RWPE2 (cell line): ENCODE results near the gene ZAP70.

Experiments used
- ATAC-seq: fragments of 200-7000 bp; cut with Tn5 transposase; 3 replicates; pipeline ENCODE4 v1.9.1; 2021; ENCODE audit warnings: low read depth
- DNase-seq: peaks from one replicate; pipeline ENCODE4 v3.0.0-alpha.2; 2020; ENCODE audit warnings: low spot score
- H3K27ac ChIP-seq: fragments of 450-650 bp; 2 replicates; pipeline ENCODE4 v1.5.1; 2017; ENCODE audit warnings: mild to moderate bottlenecking; ENCODE audit not compliant: poor library complexity, severe bottlenecking
- H3K27me3 ChIP-seq: fragments of 250-450 bp; sonication (Bioruptor Pico); 2 replicates; pipeline ENCODE4 v1.5.1; 2021; ENCODE audit warnings: mild to moderate bottlenecking, moderate library complexity; ENCODE audit not compliant: insufficient read depth, poor library complexity, severe bottlenecking
- H3K36me3 ChIP-seq: fragments of 250-450 bp; sonication (Bioruptor Pico); 2 replicates; pipeline ENCODE4 v1.5.1; 2020; ENCODE audit warnings: low read depth, mild to moderate bottlenecking, moderate library complexity
- H3K4me1 ChIP-seq: fragments of 250-450 bp; sonication (Bioruptor Pico); 2 replicates; pipeline ENCODE4 v1.5.1; 2021; ENCODE audit warnings: mild to moderate bottlenecking, moderate library complexity; ENCODE audit not compliant: insufficient read depth, poor library complexity, severe bottlenecking
- H3K4me3 ChIP-seq: fragments of 250-450 bp; sonication (Bioruptor Pico); 2 replicates; pipeline ENCODE4 v1.5.1; 2021; ENCODE audit warnings: mild to moderate bottlenecking, moderate library complexity; ENCODE audit not compliant: severe bottlenecking
- H3K9me3 ChIP-seq: fragments of 250-450 bp; sonication (Bioruptor Pico); 2 replicates; pipeline ENCODE4 v1.5.1; 2021; ENCODE audit warnings: mild to moderate bottlenecking, moderate library complexity; ENCODE audit not compliant: severe bottlenecking
- CTCF ChIP-seq: fragments of 450-650 bp; IDR thresholded peaks from one replicate; pipeline ENCODE4 v1.5.1; 2017; ENCODE audit warnings: mild to moderate bottlenecking, moderate library complexity; ENCODE audit not compliant: poor library complexity, severe bottlenecking

ZAP70 gene

DNA sequence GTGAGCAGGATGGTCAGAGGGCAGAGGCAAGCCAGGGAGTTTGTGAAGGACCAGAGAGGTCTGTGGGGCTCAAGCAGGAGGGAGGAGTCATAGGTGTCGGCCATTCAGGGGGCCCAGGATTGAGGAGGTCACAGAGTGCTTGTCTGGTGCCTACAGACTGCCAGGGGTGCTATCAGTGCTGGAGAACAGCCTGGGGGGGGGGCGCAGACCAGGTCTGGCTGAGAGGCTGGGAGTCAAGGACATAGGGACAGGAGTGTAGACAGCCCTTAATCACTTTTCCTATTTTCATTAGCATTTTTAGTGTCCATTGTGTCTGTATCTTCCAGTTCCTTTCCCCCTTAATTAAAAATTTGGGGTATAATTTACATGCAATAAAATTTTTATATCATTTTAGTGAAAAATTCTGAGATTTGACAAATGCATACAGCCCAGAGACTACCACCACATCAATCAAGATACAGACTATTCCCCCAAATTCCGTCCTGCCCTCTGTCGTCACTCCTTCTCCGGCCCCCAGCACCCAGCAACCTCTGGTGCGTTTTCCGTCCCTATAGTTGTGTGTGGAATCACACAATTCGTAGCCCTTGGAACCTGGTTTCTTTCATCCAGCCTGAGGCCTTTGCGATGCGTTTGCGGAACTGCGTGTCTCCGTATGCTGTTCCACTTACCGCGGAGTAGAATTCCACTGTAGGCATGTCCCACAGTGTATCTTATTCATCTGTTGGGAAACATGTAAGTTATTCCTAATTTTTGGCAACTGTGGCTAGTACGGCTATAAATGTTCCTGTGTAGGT lies 6.2 kb downstream of the ZAP70 start:
- H3K27ac ChIP-seq, result no peak overlapping the region
- H3K9me3 ChIP-seq, result no peaks in the 10 kb centered on the region
- no peak for TF ChIP-seq CTCF
- no peaks in the 10 kb centered on the region for H3K36me3 ChIP-seq
- peaks cover 11% of the 10 kb centered on the region for H3K27me3 ChIP-seq
- ATAC-seq, result no peak
- peak; percentile 26 for DNase-seq
- no peaks in the 10 kb centered on the region for H3K4me1 ChIP-seq
- H3K4me3 ChIP-seq, result no peak overlapping the region

GRCh38 chr2:97720746-97721145 lies 7.4 kb downstream of the ZAP70 start:
- no peak for DNase-seq
- Histone ChIP-seq H3K4me3 (no peak overlapping the region), H3K27ac (no peak overlapping the region), H3K9me3 (no peaks in the 10 kb centered on the region), H3K27me3 (peaks cover 11% of the 10 kb centered on the region), H3K36me3 (no peaks in the 10 kb centered on the region), H3K4me1 (no peaks in the 10 kb centered on the region)
- no peak for ATAC-seq
- no peak for TF ChIP-seq CTCF

GRCh38 chr2:97722227-97722626 lies 8.9 kb downstream of the ZAP70 start:
- ATAC-seq (no peak), DNase-seq (no peak)
- H3K27ac ChIP-seq, result no peak overlapping the region
- H3K36me3 ChIP-seq, result no peaks in the 10 kb centered on the region
- no peak for TF ChIP-seq CTCF
- no peak overlapping the region for H3K4me3 ChIP-seq
- H3K9me3 ChIP-seq, result no peaks in the 10 kb centered on the region
- H3K4me1 ChIP-seq, result no peaks in the 10 kb centered on the region
- H3K27me3 ChIP-seq, result peaks cover 11% of the 10 kb centered on the region

- ATAC-seq, result no peak
- Histone ChIP-seq H3K27ac (no peak overlapping the region), H3K4me1 (peaks cover 2% of the 10 kb centered on the region)
These were observed 10.0 kb downstream of the ZAP70 start for GRCh38 chr2:97723156-97724072.

More at GRCh38 chr2:97723156-97724072, 10.0 kb downstream of the ZAP70 start:
- Histone ChIP-seq H3K9me3 (no peaks in the 10 kb centered on the region), H3K4me3 (no peak overlapping the region), H3K36me3 (no peaks in the 10 kb centered on the region), H3K27me3 (peaks cover 11% of the 10 kb centered on the region)
- DNase-seq, result peak; percentile 51
- no peak for TF ChIP-seq CTCF
